ENCODE measurements around the gene LBHD1.

- TF ChIP-seq MAFG (CRISPR knock-in tag; IDR thresholded peaks at IDR 0.05), result no peak
- no peak for TF ChIP-seq GMEB1 (CRISPR knock-in tag; IDR thresholded peaks at IDR 0.05; ENCODE audit: borderline replicate concordance)
- no peak for TF ChIP-seq CTCF (CRISPR knock-in tag; IDR thresholded peaks at IDR 0.05)
- TF ChIP-seq E2F1 (CRISPR knock-in tag; IDR thresholded peaks at IDR 0.05), result no peak
- no peak for TF ChIP-seq ZNF468 (CRISPR knock-in tag; IDR thresholded peaks at IDR 0.05)
- no peak for TF ChIP-seq KLF9 (CRISPR knock-in tag; IDR thresholded peaks at IDR 0.05; ENCODE audit: low read depth)
- TF ChIP-seq POLR2AphosphoS5 (IDR thresholded peaks at IDR 0.05; ENCODE audit: low read depth, low read length), result no peak
- TF ChIP-seq RFX5 (IDR thresholded peaks at IDR 0.05; ENCODE audit: low read depth, low read length), result no peak
Observed at GRCh38 chr11:62644220-62644619, 27.8 kb downstream of the LBHD1 start.

Measured in HepG2 (cell line).